Psoas muscle (tissue), 8 donors: ENCODE results near the gene ZSCAN5A. TPM values are rescaled to one million over a fixed set of nuclear protein-coding genes. Genes with fewer than 3 reads are reported as not detected.
A peak's percentile ranks its signal among the peaks of the same experiment; 100 is the strongest.
"Not testable (repeated sequence)": the region's sequence is repeated elsewhere in the genome, so short reads cannot be mapped to it uniquely, and the experiment has no call there.

Experiments used
- ATAC-seq, 4 donors: fragments of 200-7000 bp; cut with Tn5 transposase; one replicate each; pipeline ENCODE4 v1.9.1; 2020; ENCODE audit warnings: moderate library complexity in 3 of 4, mild to moderate bottlenecking in 2 of 4
- DNase-seq, 2 donors: peaks; one replicate each; pipeline ENCODE4 v3.0.0-alpha.2; 2020
- H3K27ac ChIP-seq: fragments of 200-600 bp; one replicate; pipeline ENCODE4 v1.8.0; 2022
- H3K27me3 ChIP-seq, 3 donors: fragments of 200-600 bp in 1 of 3; one replicate each; pipeline versions ENCODE4 v1.6.1 to v1.8.0; 2013 to 2022; ENCODE audit warnings: low read length in 2 of 3, mild to moderate bottlenecking in 2 of 3, moderate library complexity in 1 of 3; ENCODE audit not compliant: insufficient read depth in 3 of 3
- H3K36me3 ChIP-seq, 2 donors: fragments of 200-600 bp in 1 of 2; one replicate each; pipeline versions ENCODE4 v1.6.1 to v1.8.0; 2013 to 2022; ENCODE audit warnings: low read depth in 1 of 2, mild to moderate bottlenecking in 1 of 2, moderate library complexity in 1 of 2; ENCODE audit not compliant: insufficient read depth in 1 of 2
- H3K4me1 ChIP-seq: fragments of 200-600 bp; one replicate; pipeline ENCODE4 v1.8.0; 2022
- H3K4me3 ChIP-seq: fragments of 200-600 bp; one replicate; pipeline ENCODE4 v1.8.0; 2022; ENCODE audit warnings: mild to moderate bottlenecking
- H3K9me3 ChIP-seq: fragments of 200-600 bp; one replicate; pipeline ENCODE4 v1.8.0; 2022
- CTCF ChIP-seq: fragments of 200-600 bp; IDR thresholded peaks from one replicate; pipeline ENCODE4 v1.8.0; 2022; ENCODE audit warnings: antibody characterized with exemption
- WGBS, 3 donors: extraction: QIAGEN DNeasy Blood & Tissue Kit; methylation state at CpG; one replicate each; pipeline versions ENCODE4 v1.1.6 to v1.1.7; 2013; 5-methylcytosine and 5-hydroxymethylcytosine counted together
- intact Hi-C, 2 donors: fragments of 100-400 bp; cut with DNase I; formaldehyde crosslinking; loops; one replicate each; pipeline versions ENCODE4 v1.11.0 to v1.14.2; 2022
- polyA plus RNA-seq, 3 donors: library from polyadenylated mRNA; stranded (reverse); fragments of 200-250 nt; gene quantifications; one replicate each; pipeline ENCODE4 v1.2.3, GENCODE V29; 2013
- total RNA-seq, 4 donors: library from RNA; stranded (reverse); fragmentation: NEBNext Ultra II Directional in 2 of 4; extraction: Animal tissue kit (Norgen Biotek cat#: 25700) in 2 of 4; gene quantifications; one replicate each; pipeline versions ENCODE4 v1.2.1 to v1.2.4, GENCODE V29; 2021 to 2023
- donor health status: healthy with polysubstance abuse.
- donor health status: DM: no; HTN: no; CAD: no; lungs with moderate emphysema.
- donor health status: Bipolar disorder and iron deficiency.
- donor health status: healthy.
- donor health status: DM: yes; HTN: yes; CAD: no.
- donor health status: DM: no; HTN: no; CAD: no.
- donor health status: DM: no; HTN: no; CAD: no.
- donor health status: DM: yes; HTN: yes; CAD: no.

The ZSCAN5A gene
- total and polyA plus RNA-seq, 7 donors: 3.8 to 16.3 (median 10.7) TPM

GRCh38 chr19:56218961-56219360 lies 95.7 kb downstream of the ZSCAN5A start:
- Histone ChIP-seq H3K27me3 (peaks cover 5 to 20% (median 9%) of the 10 kb centered on the region in 3 donors), H3K4me3 (no peak overlapping the region), H3K36me3 (no peaks in the 10 kb centered on the region), H3K4me1 (no peaks in the 10 kb centered on the region), H3K27ac (no peak overlapping the region), H3K9me3 (no peaks in the 10 kb centered on the region)
- WGBS, 3 donors: 85 to 86% (median 85%) methylated on average over 10 of the region's 10 CpGs
- no peak for TF ChIP-seq CTCF
- ATAC-seq (no peak), DNase-seq (no peak)
- intact Hi-C loops: no loop called here

- H3K4me3 ChIP-seq: peak overlapping the region; percentile 54
- WGBS, 3 donors: 3 to 5% (median 4%) methylated on average over 56 to 79 of the region's 79 CpGs
Measured at GRCh38 chr19:56217039-56217949, 97.3 kb downstream of the ZSCAN5A start.

GRCh38 chr19:56211718-56212117 lies 102.9 kb downstream of the ZSCAN5A start:
- Histone ChIP-seq H3K4me1 (no peaks in the 10 kb centered on the region), H3K27me3 (peaks cover 4 to 8% (median 5%) of the 10 kb centered on the region in 3 donors), H3K4me3 (no peak overlapping the region), H3K36me3 (no peaks in the 10 kb centered on the region), H3K9me3 (no peaks in the 10 kb centered on the region), H3K27ac (no peak overlapping the region)
- TF ChIP-seq CTCF: no peak
- DNase-seq: no peak
- no peak for ATAC-seq
- WGBS, 3 donors: 45 to 56% (median 53%) methylated on average over 4 of the region's 4 CpGs
- intact Hi-C loops: no loop called here

More at GRCh38 chr19:56217039-56217949, 97.3 kb downstream of the ZSCAN5A start:
- no peak for ATAC-seq
- no peak for TF ChIP-seq CTCF
- H3K27me3 ChIP-seq: peaks cover 5 to 20% (median 9%) of the 10 kb centered on the region in 3 donors
- H3K9me3 ChIP-seq: no peaks in the 10 kb centered on the region
- no peak overlapping the region for H3K27ac ChIP-seq
- DNase-seq: no peak
- H3K36me3 ChIP-seq: no peaks in the 10 kb centered on the region
- intact Hi-C loops: no loop called here
- H3K4me1 ChIP-seq: no peaks in the 10 kb centered on the region

GRCh38 chr19:56210036-56210435 lies 104.6 kb downstream of the ZSCAN5A start:
- H3K4me3 ChIP-seq, H3K4me1 ChIP-seq, H3K27me3 ChIP-seq, H3K27ac ChIP-seq, H3K9me3 ChIP-seq, DNase-seq, intact Hi-C loops, H3K36me3 ChIP-seq, ATAC-seq: not testable (repeated sequence)
- 83% methylated on average over 9 of the region's 9 CpGs for WGBS, 3 donors

- intact Hi-C loops: no loop called here
- TF ChIP-seq CTCF: no peak
- no peak overlapping the region for H3K4me3 ChIP-seq
- H3K9me3 ChIP-seq: no peaks in the 10 kb centered on the region
- DNase-seq: no peak
- no peaks in the 10 kb centered on the region for H3K4me1 ChIP-seq
- 73 to 82% (median 75%) methylated on average over 12 of the region's 12 CpGs for WGBS, 3 donors
- peaks cover 0 to 2% (median 0%) of the 10 kb centered on the region in 3 donors for H3K27me3 ChIP-seq
- ATAC-seq: no peak
- no peak overlapping the region for H3K27ac ChIP-seq
- no peaks in the 10 kb centered on the region for H3K36me3 ChIP-seq
Measured at GRCh38 chr19:56209091-56209490, 105.5 kb downstream of the ZSCAN5A start.

GRCh38 chr19:56207581-56207980 lies 107.1 kb downstream of the ZSCAN5A start:
- DNase-seq, H3K9me3 ChIP-seq, H3K36me3 ChIP-seq, H3K27me3 ChIP-seq, ATAC-seq, H3K4me1 ChIP-seq, H3K4me3 ChIP-seq, intact Hi-C loops, H3K27ac ChIP-seq: not testable (repeated sequence)
- 73 to 94% (median 78%) methylated on average over 4 to 5 of the region's 5 CpGs for WGBS, 3 donors
